Measurements from ENCODE around the gene GJC2.

The GJC2 gene

GRCh38 chr1:228156515-228156881 is 6.8 kb downstream of the GJC2 start:
- H3K18ac ChIP-seq (ENCODE audit: low read length): no peak overlapping the region
- no peak overlapping the region for H3K4me3 ChIP-seq (ENCODE audit: low read length)
- no peaks in the 10 kb centered on the region for H3K36me3 ChIP-seq (ENCODE audit: control insufficient read depth, insufficient read depth, low read length)
- WGBS (ENCODE audit: extremely low coverage, insufficient coverage, low lambda C conversion rate): no CpG with 5 or more reads among the region's 9 CpGs
- no peak overlapping the region for H3K4ac ChIP-seq (ENCODE audit: low read depth, low read length)
- H3K23ac ChIP-seq (ENCODE audit: low read length): no peak overlapping the region
- H3K27ac ChIP-seq (ENCODE audit: low read depth, low read length): no peak overlapping the region
- H2AK5ac ChIP-seq (ENCODE audit: low read length): no peak overlapping the region
- H3K79me2 ChIP-seq (ENCODE audit: control insufficient read depth, insufficient read depth, low read length): no peaks in the 10 kb centered on the region
- no peak for DNase-seq
- H3K27me3 ChIP-seq (ENCODE audit: insufficient read depth, low read length, poor library complexity): no peaks in the 10 kb centered on the region
- H2BK120ac ChIP-seq (ENCODE audit: low read depth, low read length): no peak overlapping the region
- H3K9ac ChIP-seq (ENCODE audit: low read length): no peak overlapping the region
- H4K5ac ChIP-seq (ENCODE audit: low read length): no peak overlapping the region
- no peak overlapping the region for H2BK5ac ChIP-seq (ENCODE audit: low read length)
- H3K56ac ChIP-seq (ENCODE audit: low read length): no peak overlapping the region
- no peaks in the 10 kb centered on the region for H3K79me1 ChIP-seq (ENCODE audit: low read length)
- H2BK15ac ChIP-seq (replicated peaks; ENCODE audit: low read depth): no peak overlapping the region
- H3K4me2 ChIP-seq (ENCODE audit: low read length): no peak overlapping the region
- H4K8ac ChIP-seq (ENCODE audit: low read depth, low read length): no peak overlapping the region
- H3K4me1 ChIP-seq (ENCODE audit: control insufficient read depth, low read depth, low read length): no peaks in the 10 kb centered on the region

GRCh38 chr1:228156941-228157728 is 7.4 kb downstream of the GJC2 start:
- H3K4me2 ChIP-seq (ENCODE audit: low read length): no peak overlapping the region
- no peak overlapping the region for H3K4me3 ChIP-seq (ENCODE audit: low read length)
- no peak overlapping the region for H3K23ac ChIP-seq (ENCODE audit: low read length)
- no peaks in the 10 kb centered on the region for H3K79me2 ChIP-seq (ENCODE audit: control insufficient read depth, insufficient read depth, low read length)
- H3K27me3 ChIP-seq (ENCODE audit: insufficient read depth, low read length, poor library complexity): no peaks in the 10 kb centered on the region
- no peak for DNase-seq
- no peak overlapping the region for H2BK120ac ChIP-seq (ENCODE audit: low read depth, low read length)
- H3K56ac ChIP-seq (ENCODE audit: low read length): no peak overlapping the region
- no peak overlapping the region for H3K9ac ChIP-seq (ENCODE audit: low read length)
- H3K4me1 ChIP-seq (ENCODE audit: control insufficient read depth, low read depth, low read length): no peaks in the 10 kb centered on the region
- no CpG with 5 or more reads among the region's 24 CpGs for WGBS (ENCODE audit: extremely low coverage, insufficient coverage, low lambda C conversion rate)
- H3K18ac ChIP-seq (ENCODE audit: low read length): no peak overlapping the region
- H3K4ac ChIP-seq (ENCODE audit: low read depth, low read length): no peak overlapping the region
- no peaks in the 10 kb centered on the region for H3K79me1 ChIP-seq (ENCODE audit: low read length)
- no peaks in the 10 kb centered on the region for H3K36me3 ChIP-seq (ENCODE audit: control insufficient read depth, insufficient read depth, low read length)
- no peak overlapping the region for H3K27ac ChIP-seq (ENCODE audit: low read depth, low read length)
- no peak overlapping the region for H4K8ac ChIP-seq (ENCODE audit: low read depth, low read length)
- no peak overlapping the region for H4K5ac ChIP-seq (ENCODE audit: low read length)
- H2BK5ac ChIP-seq (ENCODE audit: low read length): no peak overlapping the region
- no peak overlapping the region for H2BK15ac ChIP-seq (replicated peaks; ENCODE audit: low read depth)
- no peak overlapping the region for H2AK5ac ChIP-seq (ENCODE audit: low read length)

GRCh38 chr1:228157729-228158126 is 8.0 kb downstream of the GJC2 start:
- no peaks in the 10 kb centered on the region for H3K4me1 ChIP-seq (ENCODE audit: control insufficient read depth, low read depth, low read length)
- no peak for DNase-seq
- H3K79me2 ChIP-seq (ENCODE audit: control insufficient read depth, insufficient read depth, low read length): no peaks in the 10 kb centered on the region
- no peak overlapping the region for H2BK120ac ChIP-seq (ENCODE audit: low read depth, low read length)
- H4K5ac ChIP-seq (ENCODE audit: low read length): no peak overlapping the region
- no peak overlapping the region for H2AK5ac ChIP-seq (ENCODE audit: low read length)
- H3K36me3 ChIP-seq (ENCODE audit: control insufficient read depth, insufficient read depth, low read length): no peaks in the 10 kb centered on the region
- no peak overlapping the region for H2BK5ac ChIP-seq (ENCODE audit: low read length)
- no peak overlapping the region for H3K4ac ChIP-seq (ENCODE audit: low read depth, low read length)
- no peak overlapping the region for H3K4me3 ChIP-seq (ENCODE audit: low read length)
- no peak overlapping the region for H4K8ac ChIP-seq (ENCODE audit: low read depth, low read length)
- no peaks in the 10 kb centered on the region for H3K27me3 ChIP-seq (ENCODE audit: insufficient read depth, low read length, poor library complexity)
- no peak overlapping the region for H3K9ac ChIP-seq (ENCODE audit: low read length)
- H3K79me1 ChIP-seq (ENCODE audit: low read length): no peaks in the 10 kb centered on the region
- no peak overlapping the region for H3K27ac ChIP-seq (ENCODE audit: low read depth, low read length)
- H3K18ac ChIP-seq (ENCODE audit: low read length): no peak overlapping the region
- H2BK15ac ChIP-seq (replicated peaks; ENCODE audit: low read depth): no peak overlapping the region
- H3K56ac ChIP-seq (ENCODE audit: low read length): no peak overlapping the region
- no peak overlapping the region for H3K4me2 ChIP-seq (ENCODE audit: low read length)
- no peak overlapping the region for H3K23ac ChIP-seq (ENCODE audit: low read length)
- no CpG with 5 or more reads among the region's 43 CpGs for WGBS (ENCODE audit: extremely low coverage, insufficient coverage, low lambda C conversion rate)

- H3K4me1 ChIP-seq (ENCODE audit: control insufficient read depth, low read depth, low read length): no peaks in the 10 kb centered on the region
- WGBS (ENCODE audit: extremely low coverage, insufficient coverage, low lambda C conversion rate): no CpG with 5 or more reads among the region's 98 CpGs
- H3K56ac ChIP-seq (ENCODE audit: low read length): no peak overlapping the region
- H3K9ac ChIP-seq (ENCODE audit: low read length): no peak overlapping the region
- no peak overlapping the region for H3K23ac ChIP-seq (ENCODE audit: low read length)
- H3K27ac ChIP-seq (ENCODE audit: low read depth, low read length): no peak overlapping the region
- H3K79me2 ChIP-seq (ENCODE audit: control insufficient read depth, insufficient read depth, low read length): no peaks in the 10 kb centered on the region
- no peak overlapping the region for H2BK120ac ChIP-seq (ENCODE audit: low read depth, low read length)
- H3K36me3 ChIP-seq (ENCODE audit: control insufficient read depth, insufficient read depth, low read length): no peaks in the 10 kb centered on the region
- H2BK5ac ChIP-seq (ENCODE audit: low read length): no peak overlapping the region
- no peak overlapping the region for H3K4me2 ChIP-seq (ENCODE audit: low read length)
- H4K8ac ChIP-seq (ENCODE audit: low read depth, low read length): no peak overlapping the region
- H3K4me3 ChIP-seq (ENCODE audit: low read length): no peak overlapping the region
- no peak for DNase-seq
- no peak overlapping the region for H3K4ac ChIP-seq (ENCODE audit: low read depth, low read length)
- no peaks in the 10 kb centered on the region for H3K27me3 ChIP-seq (ENCODE audit: insufficient read depth, low read length, poor library complexity)
- no peak overlapping the region for H4K5ac ChIP-seq (ENCODE audit: low read length)
- H3K79me1 ChIP-seq (ENCODE audit: low read length): no peaks in the 10 kb centered on the region
- H2BK15ac ChIP-seq (replicated peaks; ENCODE audit: low read depth): no peak overlapping the region
- H3K18ac ChIP-seq (ENCODE audit: low read length): no peak overlapping the region
- H2AK5ac ChIP-seq (ENCODE audit: low read length): no peak overlapping the region
Measured at GRCh38 chr1:228158151-228159007, 8.6 kb downstream of the GJC2 start.

GRCh38 chr1:228159008-228159665 is 9.4 kb downstream of the GJC2 start:
- Histone ChIP-seq H3K4me1 (ENCODE audit: control insufficient read depth, low read depth, low read length) (no peaks in the 10 kb centered on the region), H3K27me3 (ENCODE audit: insufficient read depth, low read length, poor library complexity) (no peaks in the 10 kb centered on the region), H2BK120ac (ENCODE audit: low read depth, low read length) (no peak overlapping the region), H2AK5ac (ENCODE audit: low read length) (no peak overlapping the region), H3K4me2 (ENCODE audit: low read length) (no peak overlapping the region), H3K18ac (ENCODE audit: low read length) (no peak overlapping the region), H3K9ac (ENCODE audit: low read length) (no peak overlapping the region), H4K8ac (ENCODE audit: low read depth, low read length) (no peak overlapping the region), H2BK5ac (ENCODE audit: low read length) (no peak overlapping the region), H3K79me1 (ENCODE audit: low read length) (no peaks in the 10 kb centered on the region), H3K79me2 (ENCODE audit: control insufficient read depth, insufficient read depth, low read length) (no peaks in the 10 kb centered on the region), H3K56ac (ENCODE audit: low read length) (no peak overlapping the region), H3K36me3 (ENCODE audit: control insufficient read depth, insufficient read depth, low read length) (no peaks in the 10 kb centered on the region), H3K23ac (ENCODE audit: low read length) (no peak overlapping the region), H2BK15ac (replicated peaks; ENCODE audit: low read depth) (no peak overlapping the region), H4K5ac (ENCODE audit: low read length) (no peak overlapping the region), H3K4me3 (ENCODE audit: low read length) (no peak overlapping the region), H3K27ac (ENCODE audit: low read depth, low read length) (no peak overlapping the region), H3K4ac (ENCODE audit: low read depth, low read length) (no peak overlapping the region)
- WGBS (ENCODE audit: extremely low coverage, insufficient coverage, low lambda C conversion rate): no CpG with 5 or more reads among the region's 14 CpGs
- no peak for DNase-seq

Data from mesendoderm (in vitro differentiated cells).